DMS114 treated with DMSO at 0.1 percent for 48 hours (cell line): Measurements from ENCODE around the gene OLA1.
A peak's percentile ranks its signal among the peaks of the same experiment; 100 is the strongest.

Experiments used
- DNase-seq: peaks from one replicate; lab custom pipeline; 2025; ENCODE audit not compliant: unreplicated experiment; lab: John Stamatoyannopoulos, UW

Gene OLA1

GRCh38 chr2:174122185-174122584, 126.1 kb downstream of the OLA1 start:
- no peak for DNase-seq

GRCh38 chr2:174121612-174122011, 126.7 kb downstream of the OLA1 start:
- no peak for DNase-seq

- DNase-seq = no peak
Measured at GRCh38 chr2:174121175-174121574, 127.2 kb downstream of the OLA1 start.

- no peak for DNase-seq
Measured at GRCh38 chr2:174120346-174120745, 128.0 kb downstream of the OLA1 start.

- no peak for DNase-seq
Measured at GRCh38 chr2:174117951-174118930, 130.1 kb downstream of the OLA1 start.

GRCh38 chr2:174112073-174112472, 136.3 kb downstream of the OLA1 start:
- no peak for DNase-seq

- DNase-seq = no peak
Measured at GRCh38 chr2:174108579-174108978, 139.8 kb downstream of the OLA1 start.

GRCh38 chr2:174106736-174107135, 141.6 kb downstream of the OLA1 start:
- DNase-seq = no peak

GRCh38 chr2:174094542-174094941, 153.8 kb downstream of the OLA1 start:
- no peak for DNase-seq

- DNase-seq = no peak
Measured at GRCh38 chr2:174090476-174090875, 157.9 kb downstream of the OLA1 start.

GRCh38 chr2:174088706-174089460, 159.4 kb downstream of the OLA1 start:
- no peak for DNase-seq

GRCh38 chr2:174086708-174087107, 161.6 kb downstream of the OLA1 start:
- no peak for DNase-seq

- no peak for DNase-seq
Measured at GRCh38 chr2:174085781-174086180, 162.6 kb downstream of the OLA1 start.

GRCh38 chr2:174083843-174084458, 164.4 kb downstream of the OLA1 start:
- no peak for DNase-seq

- DNase-seq = no peak
Measured at GRCh38 chr2:174080672-174081121, 167.6 kb downstream of the OLA1 start.

GRCh38 chr2:174078275-174078674, 170.1 kb downstream of the OLA1 start:
- DNase-seq = peak; percentile 1

GRCh38 chr2:174076975-174077374, 171.4 kb downstream of the OLA1 start:
- no peak for DNase-seq

GRCh38 chr2:174076040-174076439, 172.3 kb downstream of the OLA1 start:
- DNase-seq = no peak

- no peak for DNase-seq
Measured at GRCh38 chr2:174074831-174075230, 173.5 kb downstream of the OLA1 start.

GRCh38 chr2:174072857-174073256, 175.5 kb downstream of the OLA1 start:
- DNase-seq = no peak

GRCh38 chr2:174072069-174072468, 176.3 kb downstream of the OLA1 start:
- DNase-seq = no peak
